ENCODE measurements around the gene OTULIN.

The OTULIN gene

GRCh38 chr5:14686517-14686916, 22.0 kb downstream of the OTULIN start:
- H3K4me3 ChIP-seq (ENCODE audit: low read length), result no peak overlapping the region
- no peak for DNase-seq (ENCODE audit: low read depth, low spot score)

GRCh38 chr5:14687023-14687665, 22.6 kb downstream of the OTULIN start:
- H3K4me3 ChIP-seq (ENCODE audit: low read length), result no peak overlapping the region
- DNase-seq (ENCODE audit: low read depth, low spot score), result no peak

- H3K4me3 ChIP-seq (ENCODE audit: low read length), result no peak overlapping the region
- DNase-seq (ENCODE audit: low read depth, low spot score), result no peak
These were observed 28.6 kb downstream of the OTULIN start for GRCh38 chr5:14693070-14693469.

- H3K4me3 ChIP-seq (ENCODE audit: low read length), result no peak overlapping the region
- DNase-seq (ENCODE audit: low read depth, low spot score), result no peak
These were observed 30.6 kb downstream of the OTULIN start for GRCh38 chr5:14695152-14695551.

GRCh38 chr5:14696057-14696456, 31.5 kb downstream of the OTULIN start:
- no peak overlapping the region for H3K4me3 ChIP-seq (ENCODE audit: low read length)
- DNase-seq (ENCODE audit: low read depth, low spot score), result no peak

DNA sequence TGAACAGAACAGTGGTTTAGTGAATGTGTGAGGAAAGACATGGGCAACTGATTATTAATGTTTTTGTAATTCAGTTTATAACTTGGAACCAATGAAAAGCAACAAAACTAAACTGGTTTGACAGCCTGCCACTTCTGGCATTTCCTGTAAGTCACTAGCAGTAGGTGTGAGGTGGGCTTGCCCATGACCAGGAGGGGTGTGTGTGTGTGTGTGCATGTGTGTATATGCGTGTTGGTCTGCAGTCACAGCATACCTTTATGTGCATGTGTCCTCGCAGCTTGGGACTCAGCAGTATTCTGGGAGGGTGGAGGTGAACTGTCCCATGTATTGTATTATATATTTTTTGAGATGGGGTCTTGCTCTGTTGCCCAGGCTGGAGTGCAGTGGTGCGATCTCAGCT, 32.3 kb downstream of the OTULIN start:
- no peak for DNase-seq (ENCODE audit: low read depth, low spot score)
- H3K4me3 ChIP-seq (ENCODE audit: low read length), result no peak overlapping the region

- no peak for DNase-seq (ENCODE audit: low read depth, low spot score)
- H3K4me3 ChIP-seq (ENCODE audit: low read length), result no peak overlapping the region
These were observed 34.0 kb downstream of the OTULIN start for GRCh38 chr5:14698495-14698894.

GRCh38 chr5:14699159-14699558, 34.6 kb downstream of the OTULIN start:
- no peak overlapping the region for H3K4me3 ChIP-seq (ENCODE audit: low read length)
- DNase-seq (ENCODE audit: low read depth, low spot score), result no peak

GRCh38 chr5:14699807-14700400, 35.4 kb downstream of the OTULIN start:
- DNase-seq (ENCODE audit: low read depth, low spot score), result no peak
- H3K4me3 ChIP-seq (ENCODE audit: low read length), result no peak overlapping the region

DNA sequence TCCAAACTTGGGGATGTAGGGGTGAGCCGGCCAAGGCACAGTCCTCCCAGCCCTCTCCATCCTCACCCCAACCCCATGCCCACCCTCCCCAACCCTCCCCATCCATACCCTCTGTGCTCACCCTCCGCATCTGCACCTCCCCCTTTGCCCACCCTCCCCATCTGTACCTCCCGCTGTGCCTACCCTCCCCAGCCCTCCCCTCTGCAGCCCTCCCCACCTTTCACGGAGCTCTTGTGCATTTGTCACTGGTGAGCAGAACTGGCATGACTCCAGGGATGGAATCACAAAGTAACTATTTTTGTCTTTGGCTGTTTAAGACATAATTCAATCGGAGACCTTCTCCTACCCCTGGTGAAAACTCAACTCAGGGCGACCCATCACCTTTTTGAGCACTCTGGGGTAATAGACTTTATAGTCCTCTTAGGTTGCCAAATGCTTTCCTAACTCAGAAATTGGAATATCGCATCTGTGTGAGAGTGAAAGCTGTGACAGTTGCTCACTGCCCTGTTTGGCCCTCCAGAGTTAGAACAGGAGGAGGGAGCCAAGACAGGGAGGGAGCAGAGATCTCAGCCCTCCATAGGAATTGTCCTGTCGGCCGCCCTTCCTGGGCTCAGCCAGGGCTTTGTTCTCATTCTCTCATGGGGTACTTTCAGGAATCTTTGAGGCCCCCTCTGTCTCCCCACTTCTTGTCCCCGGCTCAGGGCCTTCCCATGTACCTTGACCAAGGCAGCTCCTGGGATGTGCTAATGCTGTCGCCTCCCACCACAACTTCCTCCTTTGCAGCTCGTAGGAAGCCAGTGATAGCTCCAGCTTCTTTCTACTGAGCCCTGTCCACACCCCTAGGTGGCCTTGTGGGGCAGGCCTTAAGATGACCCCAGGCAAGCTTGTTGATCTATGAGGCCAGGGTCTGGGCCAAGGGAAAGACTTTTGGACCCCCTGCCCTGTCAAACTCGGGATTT, 36.2 kb downstream of the OTULIN start:
- no peak for DNase-seq (ENCODE audit: low read depth, low spot score)
- H3K4me3 ChIP-seq (ENCODE audit: low read length), result no peak overlapping the region

DNA sequence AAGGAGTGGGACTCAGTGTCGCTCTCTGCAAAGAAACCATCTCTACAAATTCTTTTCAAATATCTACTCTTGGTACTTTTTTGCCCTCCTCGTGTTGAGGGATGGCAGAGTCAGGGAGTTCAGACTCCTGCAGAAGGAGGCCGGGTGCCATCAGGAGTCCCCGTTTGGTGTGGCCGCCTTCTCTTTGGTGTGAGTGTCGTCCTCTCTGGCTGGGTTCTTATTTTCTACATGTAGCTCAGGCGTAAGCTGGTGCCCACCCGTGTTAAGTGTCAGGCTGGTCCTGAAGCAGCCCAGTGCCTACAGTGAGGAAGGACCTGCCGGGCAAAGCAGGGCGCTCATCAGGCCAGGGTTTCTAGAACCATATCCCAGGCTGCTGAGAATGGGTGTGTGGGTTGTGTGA, 37.0 kb downstream of the OTULIN start:
- H3K4me3 ChIP-seq (ENCODE audit: low read length), result no peak overlapping the region
- DNase-seq (ENCODE audit: low read depth, low spot score), result no peak

GRCh38 chr5:14702238-14702839, 37.8 kb downstream of the OTULIN start:
- no peak for DNase-seq (ENCODE audit: low read depth, low spot score)
- H3K4me3 ChIP-seq (ENCODE audit: low read length), result no peak overlapping the region

- no peak for DNase-seq (ENCODE audit: low read depth, low spot score)
- H3K4me3 ChIP-seq (ENCODE audit: low read length), result no peak overlapping the region
These were observed 41.0 kb downstream of the OTULIN start for GRCh38 chr5:14705556-14705955.

DNA sequence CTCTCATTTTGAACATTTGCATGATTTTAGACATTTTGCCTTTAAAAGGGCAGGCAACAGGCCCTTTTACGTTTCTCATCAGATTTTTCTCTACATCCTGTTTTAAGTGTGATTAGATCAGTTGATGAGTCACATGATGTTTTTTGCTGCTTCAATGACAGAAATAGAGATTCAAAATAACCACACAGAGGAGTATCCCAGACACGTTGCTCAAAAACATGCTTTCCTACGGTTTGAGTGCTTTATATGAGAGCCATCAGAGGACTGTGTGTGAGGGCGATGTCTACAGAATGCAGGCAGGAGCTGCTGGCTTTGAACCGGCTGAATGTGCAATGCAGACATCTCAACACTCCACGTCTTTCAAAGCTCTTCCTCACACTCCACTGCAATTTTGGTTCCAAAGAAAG, 42.1 kb downstream of the OTULIN start:
- DNase-seq (ENCODE audit: low read depth, low spot score), result peak; percentile 39
- no peak overlapping the region for H3K4me3 ChIP-seq (ENCODE audit: low read length)

- no peak overlapping the region for H3K4me3 ChIP-seq (ENCODE audit: low read length)
- no peak for DNase-seq (ENCODE audit: low read depth, low spot score)
These were observed 43.4 kb downstream of the OTULIN start for GRCh38 chr5:14707811-14708390.

DNA sequence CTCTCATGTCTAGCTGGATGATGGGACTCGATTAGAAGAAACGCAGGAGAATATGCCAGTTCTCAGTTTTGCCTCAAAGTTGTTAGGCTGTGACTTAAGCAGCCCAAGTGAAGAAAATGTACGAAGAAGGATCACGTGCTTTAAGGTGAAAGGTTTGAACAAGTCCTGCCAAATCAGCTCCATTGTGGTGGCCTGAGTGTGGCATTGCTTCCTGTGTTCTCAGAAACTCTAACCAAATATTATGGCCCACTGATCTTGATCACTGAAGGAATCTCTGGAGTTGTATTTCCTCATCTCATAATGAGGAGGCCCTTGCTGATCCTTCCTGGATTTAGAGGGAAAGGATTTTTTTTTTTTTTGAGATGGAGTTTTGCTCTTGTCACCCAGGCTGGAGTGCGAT, 44.0 kb downstream of the OTULIN start:
- no peak overlapping the region for H3K4me3 ChIP-seq (ENCODE audit: low read length)
- DNase-seq (ENCODE audit: low read depth, low spot score), result no peak

- no peak for DNase-seq (ENCODE audit: low read depth, low spot score)
These were observed 45.9 kb downstream of the OTULIN start for GRCh38 chr5:14710313-14710994.

DNA sequence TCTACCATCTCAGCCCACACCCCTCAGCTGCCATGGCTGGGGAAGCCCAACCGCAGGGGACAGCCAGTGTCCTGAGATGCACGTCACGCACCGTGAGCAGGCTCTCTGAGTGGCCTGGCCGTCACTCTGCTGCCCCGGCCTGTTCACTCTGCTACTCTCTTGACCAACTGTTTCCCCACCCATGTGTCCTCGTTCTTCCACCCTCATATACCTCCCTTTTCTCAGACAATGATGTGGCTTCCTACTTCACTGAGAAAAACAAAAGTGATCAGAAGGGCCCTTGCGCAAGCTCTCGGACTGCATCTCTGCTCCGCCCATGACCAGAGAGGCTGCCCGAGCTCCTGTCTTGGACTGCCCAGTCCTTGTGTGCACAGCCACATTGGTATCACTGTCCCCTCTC, 47.6 kb downstream of the OTULIN start:
- H3K4me3 ChIP-seq (ENCODE audit: low read length), result no peak overlapping the region
- DNase-seq (ENCODE audit: low read depth, low spot score), result no peak

More at GRCh38 chr5:14710313-14710994, 45.9 kb downstream of the OTULIN start:
- H3K4me3 ChIP-seq (ENCODE audit: low read length), result no peak overlapping the region

DNA sequence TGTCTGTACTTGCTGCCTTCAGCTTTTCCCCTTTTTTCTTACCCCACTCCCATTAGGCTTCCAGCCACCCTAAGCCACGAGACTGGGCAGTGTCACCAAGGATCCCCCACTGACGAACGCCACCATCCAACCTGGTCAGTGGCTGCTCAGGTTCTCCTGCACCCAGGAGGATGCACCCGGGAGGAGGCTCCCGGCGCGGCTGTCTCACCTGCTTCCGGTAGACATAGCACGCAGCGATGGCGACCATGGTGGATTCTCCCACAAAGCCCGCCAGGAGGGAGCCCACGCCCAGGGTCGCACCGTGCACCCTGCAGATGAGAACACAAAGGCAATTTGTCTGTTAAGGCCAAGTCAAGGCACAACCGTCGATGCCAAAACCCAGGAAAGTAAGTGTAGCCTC, 48.1 kb downstream of the OTULIN start:
- DNase-seq (ENCODE audit: low read depth, low spot score), result no peak
- no peak overlapping the region for H3K4me3 ChIP-seq (ENCODE audit: low read length)

All from Jurkat, Clone E6-1 (cell line).